ENCODE measurements around the gene ORC1.

ORC1 gene

GRCh38 chr1:52341655-52342260 lies 62.5 kb downstream of the ORC1 start:
- no peak for DNase-seq

GRCh38 chr1:52337439-52337838 lies 66.8 kb downstream of the ORC1 start:
- DNase-seq = no peak

GRCh38 chr1:52334906-52335528 lies 69.2 kb downstream of the ORC1 start:
- DNase-seq = no peak

GRCh38 chr1:52332411-52332810 lies 71.8 kb downstream of the ORC1 start:
- no peak for DNase-seq

- no peak for DNase-seq
Measured at GRCh38 chr1:52328615-52329014, 75.6 kb downstream of the ORC1 start.

- DNase-seq = no peak
Measured at GRCh38 chr1:52325786-52326185, 78.4 kb downstream of the ORC1 start.

GRCh38 chr1:52323731-52324130 lies 80.5 kb downstream of the ORC1 start:
- no peak for DNase-seq
